Inflammatory macrophage treated with lipopolysaccharide for 1 hour (primary cell): ENCODE measurements around the gene MAD1L1.
"Not testable (repeated sequence)": the region's sequence is repeated elsewhere in the genome, so short reads cannot be mapped to it uniquely, and the experiment has no call there.

Source experiments
- DNase-seq, 2 donors: peaks; one replicate each; pipeline ENCODE4 v3.0.0-alpha.2; 2020 to 2022

MAD1L1 gene

GRCh38 chr7:2170576-2171521 is 61.9 kb downstream of the MAD1L1 start:
- no peak for DNase-seq

- DNase-seq: no peak
Measured at GRCh38 chr7:2169923-2170575, 62.7 kb downstream of the MAD1L1 start.

GRCh38 chr7:2168615-2169311 is 64.0 kb downstream of the MAD1L1 start:
- no peak for DNase-seq

GRCh38 chr7:2166625-2167280 is 66.0 kb downstream of the MAD1L1 start:
- DNase-seq: no peak

- DNase-seq: no peak
Measured at GRCh38 chr7:2165610-2166594, 66.8 kb downstream of the MAD1L1 start.

- no peak for DNase-seq
Measured at GRCh38 chr7:2165239-2165609, 67.5 kb downstream of the MAD1L1 start.

GRCh38 chr7:2164646-2165045 is 68.1 kb downstream of the MAD1L1 start:
- no peak for DNase-seq

- DNase-seq: no peak
Measured at GRCh38 chr7:2163600-2164555, 68.9 kb downstream of the MAD1L1 start.

- DNase-seq: no peak
Measured at GRCh38 chr7:2162959-2163358, 69.8 kb downstream of the MAD1L1 start.

GRCh38 chr7:2162004-2162902 is 70.5 kb downstream of the MAD1L1 start:
- not testable (repeated sequence) for DNase-seq

GRCh38 chr7:2159176-2159520 is 73.6 kb downstream of the MAD1L1 start:
- no peak for DNase-seq

GRCh38 chr7:2158331-2159175 is 74.2 kb downstream of the MAD1L1 start:
- DNase-seq: no peak

- no peak for DNase-seq
Measured at GRCh38 chr7:2157473-2158279, 75.1 kb downstream of the MAD1L1 start.

- no peak for DNase-seq
Measured at GRCh38 chr7:2156756-2157472, 75.8 kb downstream of the MAD1L1 start.

- no peak for DNase-seq
Measured at GRCh38 chr7:2154831-2155230, 77.9 kb downstream of the MAD1L1 start.

- DNase-seq: no peak
Measured at GRCh38 chr7:2154121-2154520, 78.6 kb downstream of the MAD1L1 start.

- no peak for DNase-seq
Measured at GRCh38 chr7:2152646-2153045, 80.1 kb downstream of the MAD1L1 start.
